GM12878 (cell line): Measurements from ENCODE around the gene NUAK1. TPM values are rescaled to one million over a fixed set of nuclear protein-coding genes. Genes with fewer than 3 reads are reported as not detected.

Experiments
- ATAC-seq: fragments of 200-7000 bp; cut with Tn5 transposase; 3 replicates; pipeline ENCODE4 v1.9.1; 2020; ENCODE audit warnings: mild to moderate bottlenecking, moderate library complexity
- BruUV-seq: library from RNA; stranded (reverse); fragments of 400-500 nt; replicated peaks from 2 replicates; lab custom pipeline; 2021; lab: Mats Ljungman, UMichigan
- CTCF ChIA-PET: fragments of 300-600 bp; sonication (Branson Sonifier 250); formaldehyde crosslinking; extraction: SDS; loops from one replicate; lab custom pipeline; 2021; ENCODE audit warnings: inconsistent platforms; lab: Yijun Ruan, JAX
- POLR2A ChIA-PET: fragments of 350-600 bp; formaldehyde crosslinking; extraction: SDS; loops from one replicate; lab custom pipeline; 2021; ENCODE audit warnings: inconsistent platforms; lab: Charles Lee
- RAD21 ChIA-PET: fragments of 300-600 bp; sonication (Branson Sonifier 250); formaldehyde crosslinking; loops from one replicate; lab custom pipeline; 2023; ENCODE audit warnings: antibody characterized with exemption; ENCODE audit not compliant: unreplicated experiment; lab: Charles Lee
- SMC1A ChIA-PET: fragments of 300-600 bp; sonication (Branson Sonifier 250); formaldehyde crosslinking; loops from one replicate; lab custom pipeline; 2023; ENCODE audit not compliant: unreplicated experiment, uncharacterized antibody; lab: Charles Lee
- DNase-seq: peaks from one replicate; pipeline ENCODE4 v3.0.0-alpha.2; 2011; ENCODE audit warnings: low read depth, low spot score
- FAIRE-seq: peaks from 3 replicates; lab custom pipeline; 2011; peaks lifted over from hg19 to GRCh38; lab: Jason Lieb, UNC
- H2AFZ ChIP-seq: 2 replicates; pipeline ENCODE4 v1.6.0; 2011; ENCODE audit warnings: low read depth, low read length, control low read depth; ENCODE audit not compliant: control insufficient read depth
- H3K27ac ChIP-seq: 2 replicates; pipeline ENCODE4 v1.5.1; 2011; ENCODE audit warnings: control low read depth; ENCODE audit not compliant: control insufficient read depth, insufficient read depth
- H3K27me3 ChIP-seq, 2 experiments: replicated peaks in 1 of 2; 2 replicates each; pipeline versions ENCODE4 v1.6.0 to v1.6.1; 2011; ENCODE audit warnings: low read length in 1 of 2; ENCODE audit not compliant: control insufficient read depth in 2 of 2, insufficient read depth in 2 of 2
- H3K36me3 ChIP-seq, 2 experiments: 2 replicates each; pipeline ENCODE4 v1.5.1; 2011; ENCODE audit warnings: low read length in 1 of 2; ENCODE audit not compliant: control insufficient read depth in 2 of 2, insufficient read depth in 2 of 2
- H3K4me1 ChIP-seq: 2 replicates; pipeline ENCODE4 v1.6.1; 2011; ENCODE audit warnings: mild to moderate bottlenecking, low read length, moderate library complexity, mixed read lengths; ENCODE audit not compliant: control insufficient read depth, insufficient read depth
- H3K4me2 ChIP-seq: 2 replicates; pipeline ENCODE4 v1.6.0; 2011; ENCODE audit warnings: control low read depth; ENCODE audit not compliant: control insufficient read depth, insufficient read depth
- H3K4me3 ChIP-seq: fragments of 200-600 bp; sonication (generic); 2 replicates; pipeline ENCODE4 v1.5.1; 2016
- H3K79me2 ChIP-seq: 2 replicates; pipeline ENCODE4 v1.6.0; 2011; ENCODE audit warnings: low read length; ENCODE audit not compliant: control insufficient read depth, insufficient read depth
- H3K9ac ChIP-seq: 2 replicates; pipeline ENCODE4 v1.8.0; 2011; ENCODE audit warnings: low read length, control low read depth, mixed read lengths; ENCODE audit not compliant: control insufficient read depth, insufficient read depth
- H3K9me3 ChIP-seq: replicated peaks from 3 replicates; pipeline ENCODE4 v1.5.1; 2011; ENCODE audit warnings: mild to moderate bottlenecking, low read length; ENCODE audit not compliant: control insufficient read depth, insufficient read depth
- H4K20me1 ChIP-seq: 2 replicates; pipeline ENCODE4 v1.6.0; 2011; ENCODE audit not compliant: control insufficient read depth, insufficient read depth
- CHD2 ChIP-seq: IDR thresholded peaks from 2 replicates; pipeline ENCODE4 v1.6.1; 2011; ENCODE audit warnings: low read depth, low read length, improper control_type of control experiment, borderline replicate concordance
- CHD4 ChIP-seq: fragments of 200-600 bp; sonication (generic); IDR thresholded peaks from 2 replicates; pipeline ENCODE4 v1.6.1; 2016; ENCODE audit warnings: mild to moderate bottlenecking
- CREM ChIP-seq: IDR thresholded peaks from 2 replicates; pipeline ENCODE4 v1.6.1; 2014; ENCODE audit warnings: antibody characterized with exemption, low read depth
- ETV6 ChIP-seq, 2 experiments: fragments of 450-650 bp in 1 of 2; IDR thresholded peaks in 1 of 2; conservative IDR thresholded peaks in 1 of 2; 2 replicates each; pipeline ENCODE4 v1.6.1; 2014; ENCODE audit warnings: antibody characterized with exemption in 1 of 2, borderline replicate concordance in 1 of 2, low read depth in 1 of 2, mild to moderate bottlenecking in 1 of 2, moderate library complexity in 1 of 2
- FOS ChIP-seq: IDR thresholded peaks from 3 replicates; pipeline ENCODE4 v1.6.1; 2011; ENCODE audit warnings: borderline replicate concordance; ENCODE audit not compliant: insufficient read length; ENCODE audit errors: extremely low read depth
- HDGF ChIP-seq: fragments of 450-650 bp; IDR thresholded peaks from 2 replicates; pipeline ENCODE4 v1.6.1; 2016; ENCODE audit warnings: antibody characterized with exemption
- SMAD1 ChIP-seq: fragments of 450-650 bp; IDR thresholded peaks from 2 replicates; pipeline ENCODE4 v1.6.1; 2018; ENCODE audit warnings: mild to moderate bottlenecking, low read depth; ENCODE audit not compliant: partially characterized antibody
- SMAD5 ChIP-seq: IDR thresholded peaks from 2 replicates; pipeline ENCODE4 v1.6.1; 2016; ENCODE audit warnings: antibody characterized with exemption, low read depth
- SREBF2 ChIP-seq: IDR thresholded peaks from 2 replicates; pipeline ENCODE4 v1.6.1; 2012; ENCODE audit warnings: mild to moderate bottlenecking, low read length
- ZNF592 ChIP-seq: fragments of 450-650 bp; IDR thresholded peaks from 2 replicates; pipeline ENCODE4 v1.6.1; 2017; ENCODE audit warnings: mild to moderate bottlenecking, moderate library complexity
- WGBS: methylation state at CpG from one replicate; pipeline ENCODE4 v1.1.6; 2016; ENCODE audit warnings: low lambda C conversion rate; ENCODE audit not compliant: insufficient replicate concordance, insufficient coverage; ENCODE audit errors: missing lambda C conversion rate; 5-methylcytosine and 5-hydroxymethylcytosine counted together
- in situ Hi-C: fragments of 300-500 bp; cut with MboI; formaldehyde crosslinking; loops from 9 replicates; pipeline ENCODE4 v1.14.3; 2018; ENCODE audit warnings: mixed read lengths
- intact Hi-C: fragments of 100-400 bp; cut with micrococcal nuclease; formaldehyde crosslinking; loops from one replicate; pipeline ENCODE4 v1.14.2; 2022; ENCODE audit not compliant: unreplicated experiment
- polyA plus RNA-seq, 11 experiments: library from polyadenylated mRNA; depleted of rRNA in 4 of 11; unstranded in 6 of 11; stranded (reverse) in 5 of 11; fragments of >200 nt; fragmentation: Nextera tagmentation in 4 of 11; fragmentation: Illumina TruSeq in 1 of 11; extraction: Ambion mirVana in 4 of 11; extraction: Trizol in 1 of 11; gene quantifications; 1 replicate in 1 of 11; 2 replicates in 10 of 11; pipeline versions ENCODE4 v1.2.1 to v1.2.3, GENCODE V29; 2011 to 2016; ENCODE audit warnings: inconsistent platforms in 2 of 11, missing spikeins in 2 of 11, low read depth in 1 of 11
- total RNA-seq, 4 experiments: library from RNA; depleted of rRNA in 3 of 4; stranded (reverse); fragments of >200 nt in 3 of 4; fragmentation: Illumina TruSeq in 1 of 4; extraction: Trizol in 1 of 4; gene quantifications; 2 replicates each; pipeline versions ENCODE4 v1.2.1 to v1.2.3, GENCODE V29; 2013 to 2021
- TF ChIP-seq, protein P1 (sequence below): IDR thresholded peaks from 2 replicates; pipeline ENCODE4 v1.6.1; 2012; ENCODE audit warnings: low read depth, low read length, improper control_type of control experiment

NUAK1 gene
- total and polyA plus RNA-seq, 10 of the 15 experiments (the other 5 are each of a cell fraction or from before 2014, with no cell fraction given), result 0.03 to 0.42 (median 0.08) TPM; not detected in 2

DNA sequence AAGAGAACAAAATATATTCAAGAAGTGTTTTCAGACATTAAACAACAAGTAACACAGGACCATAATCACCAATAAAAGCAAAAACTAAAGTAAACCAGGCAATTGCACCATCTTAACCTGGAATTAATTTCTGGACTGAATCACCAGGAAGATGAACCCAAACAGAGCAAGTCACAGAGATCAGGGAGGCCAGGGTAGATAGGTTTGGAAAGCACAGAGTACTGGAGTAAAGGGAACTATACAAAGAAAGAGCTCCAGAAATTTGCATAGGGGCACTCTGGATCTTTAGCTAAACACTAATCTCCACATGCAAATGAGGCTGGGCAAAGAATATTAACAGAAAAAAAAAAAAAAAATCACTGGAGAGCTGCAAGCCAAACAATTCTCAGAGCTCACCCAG, 84.7 kb downstream of the NUAK1 start:
- H2AFZ ChIP-seq, result no peak overlapping the region
- ATAC-seq (no peak), DNase-seq (no peak), FAIRE-seq (no peak)
- intact Hi-C loops, result no loop called here
- in situ Hi-C loops, result no loop called here
- H3K4me3 ChIP-seq, result no peak overlapping the region
- ChIA-PET SMC1A (interaction anchor here (0.6 to 0.8 kb wide), 2 partner anchors 14 to 635 kb away, joined by 3 read pairs; no protein-coding TSS in a partner anchor), RAD21 (no interaction called here), CTCF (interaction anchor here (1.1 kb wide), 1 partner anchor 634 kb away, joined by 3 read pairs; no protein-coding TSS in a partner anchor), POLR2A (interaction anchor here (0.7 kb wide), 1 partner anchor 1750 kb away, joined by 3 read pairs; no protein-coding TSS in a partner anchor)
- no peak overlapping the region for H3K4me2 ChIP-seq
- H3K27ac ChIP-seq, result no peak overlapping the region
- H3K79me2 ChIP-seq, result no peaks in the 10 kb centered on the region
- no peak overlapping the region for H3K9ac ChIP-seq
- no peaks in the 10 kb centered on the region for H3K27me3 ChIP-seq
- no peaks in the 10 kb centered on the region for H4K20me1 ChIP-seq
- no TSS peak for BruUV-seq
- H3K9me3 ChIP-seq, result no peaks in the 10 kb centered on the region
- no peaks in the 10 kb centered on the region for H3K4me1 ChIP-seq
- no peak for TF ChIP-seq CHD4
- no peak for TF ChIP-seq SMAD5
- TF ChIP-seq SREBF2, result no peak
- no peaks in the 10 kb centered on the region for H3K36me3 ChIP-seq

- ChIA-PET CTCF (interaction anchor here (1.7 kb wide), 1 partner anchor 85 kb away, joined by 6 read pairs; no protein-coding TSS in a partner anchor), RAD21 (no interaction called here), SMC1A (no interaction called here)
- no peaks in the 10 kb centered on the region for H3K79me2 ChIP-seq
- in situ Hi-C loops (no loop called here), intact Hi-C loops (no loop called here)
- H4K20me1 ChIP-seq, result no peaks in the 10 kb centered on the region
- H3K9ac ChIP-seq, result no peak overlapping the region
- ATAC-seq (no peak), DNase-seq (no peak), FAIRE-seq (no peak)
- no peak overlapping the region for H3K4me3 ChIP-seq
- no peak overlapping the region for H2AFZ ChIP-seq
- TF ChIP-seq HDGF (no peak), ZNF592 (no peak), CHD2 (no peak), CREM (no peak), SREBF2 (no peak), FOS (no peak), SMAD1 (no peak), ETV6 (conservative IDR thresholded peaks at IDR 0.05 in 1 of 2, IDR thresholded peaks at IDR 0.05 in 1 of 2; ENCODE audit: borderline replicate concordance in 1 of 2, low read depth in 1 of 2) (no peak)
- TF ChIP-seq, protein P1, sequence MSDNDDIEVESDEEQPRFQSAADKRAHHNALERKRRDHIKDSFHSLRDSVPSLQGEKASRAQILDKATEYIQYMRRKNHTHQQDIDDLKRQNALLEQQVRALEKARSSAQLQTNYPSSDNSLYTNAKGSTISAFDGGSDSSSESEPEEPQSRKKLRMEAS, result no peak
- TF ChIP-seq, all 136 proteins: peak for 0
- Histone ChIP-seq H3K4me1 (no peaks in the 10 kb centered on the region), H3K36me3 (no peaks in the 10 kb centered on the region), H3K9me3 (no peaks in the 10 kb centered on the region), H3K4me2 (no peak overlapping the region), H3K27me3 (no peaks in the 10 kb centered on the region; a peak in 1 of 4 replicates), H3K27ac (no peak overlapping the region)
- POLR2A ChIA-PET, result no interaction called here
- no TSS peak for BruUV-seq
- 27% methylated on average over 6 of the region's 6 CpGs for WGBS
Observed at GRCh38 chr12:106051853-106052531, 86.8 kb downstream of the NUAK1 start.
